Psoas muscle (tissue), 8 donors: ENCODE data around the gene CDH8. TPM values are rescaled to one million over a fixed set of nuclear protein-coding genes. Genes with fewer than 3 reads are reported as not detected.

Experiments used
- ATAC-seq, 4 donors: fragments of 200-7000 bp; cut with Tn5 transposase; one replicate each; pipeline ENCODE4 v1.9.1; 2020; ENCODE audit warnings: moderate library complexity in 3 of 4, mild to moderate bottlenecking in 2 of 4
- DNase-seq, 2 donors: peaks; one replicate each; pipeline ENCODE4 v3.0.0-alpha.2; 2020
- H3K27ac ChIP-seq: fragments of 200-600 bp; one replicate; pipeline ENCODE4 v1.8.0; 2022
- H3K27me3 ChIP-seq, 3 donors: fragments of 200-600 bp in 1 of 3; one replicate each; pipeline versions ENCODE4 v1.6.1 to v1.8.0; 2013 to 2022; ENCODE audit warnings: low read length in 2 of 3, mild to moderate bottlenecking in 2 of 3, moderate library complexity in 1 of 3; ENCODE audit not compliant: insufficient read depth in 3 of 3
- H3K36me3 ChIP-seq, 2 donors: fragments of 200-600 bp in 1 of 2; one replicate each; pipeline versions ENCODE4 v1.6.1 to v1.8.0; 2013 to 2022; ENCODE audit warnings: low read depth in 1 of 2, mild to moderate bottlenecking in 1 of 2, moderate library complexity in 1 of 2; ENCODE audit not compliant: insufficient read depth in 1 of 2
- H3K4me1 ChIP-seq: fragments of 200-600 bp; one replicate; pipeline ENCODE4 v1.8.0; 2022
- H3K4me3 ChIP-seq: fragments of 200-600 bp; one replicate; pipeline ENCODE4 v1.8.0; 2022; ENCODE audit warnings: mild to moderate bottlenecking
- H3K9me3 ChIP-seq: fragments of 200-600 bp; one replicate; pipeline ENCODE4 v1.8.0; 2022
- WGBS, 3 donors: extraction: QIAGEN DNeasy Blood & Tissue Kit; methylation state at CpG; one replicate each; pipeline versions ENCODE4 v1.1.6 to v1.1.7; 2013; 5-methylcytosine and 5-hydroxymethylcytosine counted together
- intact Hi-C, 2 donors: fragments of 100-400 bp; cut with DNase I; formaldehyde crosslinking; loops; one replicate each; pipeline versions ENCODE4 v1.11.0 to v1.14.2; 2022
- polyA plus RNA-seq, 3 donors: library from polyadenylated mRNA; stranded (reverse); fragments of 200-250 nt; gene quantifications; one replicate each; pipeline ENCODE4 v1.2.3, GENCODE V29; 2013
- total RNA-seq, 4 donors: library from RNA; stranded (reverse); fragmentation: NEBNext Ultra II Directional in 2 of 4; extraction: Animal tissue kit (Norgen Biotek cat#: 25700) in 2 of 4; gene quantifications; one replicate each; pipeline versions ENCODE4 v1.2.1 to v1.2.4, GENCODE V29; 2021 to 2023
- TF ChIP-seq, protein P1 (sequence below): fragments of 200-600 bp; IDR thresholded peaks from one replicate; pipeline ENCODE4 v1.8.0; 2022; ENCODE audit warnings: antibody characterized with exemption
- donor health status: healthy with polysubstance abuse.
- donor health status: DM: no; HTN: no; CAD: no; lungs with moderate emphysema.
- donor health status: Bipolar disorder and iron deficiency.
- donor health status: healthy.
- donor health status: DM: yes; HTN: yes; CAD: no.
- donor health status: DM: no; HTN: no; CAD: no.
- donor health status: DM: no; HTN: no; CAD: no.
- donor health status: DM: yes; HTN: yes; CAD: no.

Gene CDH8
- total and polyA plus RNA-seq, 7 donors = 0.13 to 1.2 (median 0.58) TPM

DNA sequence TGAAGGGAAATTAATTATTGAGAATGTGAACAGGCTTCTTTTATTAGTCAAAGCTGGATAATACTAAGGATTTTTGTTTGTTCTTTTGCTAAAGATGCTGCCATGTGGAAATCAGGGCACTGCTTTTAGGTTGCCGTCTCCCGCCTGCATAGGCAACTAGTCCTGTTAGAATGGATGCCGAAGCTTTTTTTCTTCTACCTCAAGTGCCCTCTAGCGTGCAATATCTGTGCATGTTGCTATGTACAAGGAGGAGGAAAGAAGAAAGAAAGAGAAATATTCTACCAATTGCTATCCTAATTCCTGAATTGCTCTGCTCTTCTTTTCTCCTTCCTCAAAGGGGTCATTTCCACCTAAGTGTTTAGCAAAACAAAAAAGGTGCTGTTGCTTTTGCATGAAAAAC lies 5.2 kb upstream of the CDH8 start:
- ATAC-seq (no peak), DNase-seq (no peak)
- no peaks in the 10 kb centered on the region for H3K4me1 ChIP-seq
- WGBS, 3 donors = 3 to 4% (median 3%) methylated on average over 4 of the region's 4 CpGs
- H3K27ac ChIP-seq = no peak overlapping the region
- peaks cover 0 to 3% (median 0%) of the 10 kb centered on the region in 3 donors for H3K27me3 ChIP-seq
- TF ChIP-seq, protein P1, sequence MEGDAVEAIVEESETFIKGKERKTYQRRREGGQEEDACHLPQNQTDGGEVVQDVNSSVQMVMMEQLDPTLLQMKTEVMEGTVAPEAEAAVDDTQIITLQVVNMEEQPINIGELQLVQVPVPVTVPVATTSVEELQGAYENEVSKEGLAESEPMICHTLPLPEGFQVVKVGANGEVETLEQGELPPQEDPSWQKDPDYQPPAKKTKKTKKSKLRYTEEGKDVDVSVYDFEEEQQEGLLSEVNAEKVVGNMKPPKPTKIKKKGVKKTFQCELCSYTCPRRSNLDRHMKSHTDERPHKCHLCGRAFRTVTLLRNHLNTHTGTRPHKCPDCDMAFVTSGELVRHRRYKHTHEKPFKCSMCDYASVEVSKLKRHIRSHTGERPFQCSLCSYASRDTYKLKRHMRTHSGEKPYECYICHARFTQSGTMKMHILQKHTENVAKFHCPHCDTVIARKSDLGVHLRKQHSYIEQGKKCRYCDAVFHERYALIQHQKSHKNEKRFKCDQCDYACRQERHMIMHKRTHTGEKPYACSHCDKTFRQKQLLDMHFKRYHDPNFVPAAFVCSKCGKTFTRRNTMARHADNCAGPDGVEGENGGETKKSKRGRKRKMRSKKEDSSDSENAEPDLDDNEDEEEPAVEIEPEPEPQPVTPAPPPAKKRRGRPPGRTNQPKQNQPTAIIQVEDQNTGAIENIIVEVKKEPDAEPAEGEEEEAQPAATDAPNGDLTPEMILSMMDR = no peak
- H3K9me3 ChIP-seq = no peaks in the 10 kb centered on the region
- H3K4me3 ChIP-seq = no peak overlapping the region
- no peaks in the 10 kb centered on the region for H3K36me3 ChIP-seq
- intact Hi-C loops = no loop called here

DNA sequence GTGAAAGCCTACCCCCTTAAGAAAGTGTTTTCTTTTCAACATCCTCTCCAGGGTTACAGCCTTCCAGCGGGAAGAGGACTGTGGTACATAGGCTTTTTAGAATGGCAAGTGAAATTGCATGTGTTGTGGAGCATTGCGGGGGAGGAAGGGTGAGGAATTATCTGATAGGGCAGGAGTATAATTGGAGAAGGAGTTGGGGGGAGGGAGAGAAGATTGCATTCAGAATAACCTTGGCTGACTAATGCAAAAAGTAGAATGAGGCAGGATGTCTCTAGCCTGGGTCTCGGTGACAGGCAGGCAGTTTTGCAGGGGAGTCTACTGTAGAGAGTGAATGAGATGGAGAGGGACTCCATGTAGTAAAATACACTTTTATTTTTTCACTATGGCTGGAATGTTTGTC lies 2.4 kb upstream of the CDH8 start:
- WGBS, 3 donors = 29 to 45% (median 37%) methylated on average over 3 of the region's 3 CpGs
- intact Hi-C loops = no loop called here
- peaks cover 0 to 25% (median 3%) of the 10 kb centered on the region in 3 donors for H3K27me3 ChIP-seq

DNA sequence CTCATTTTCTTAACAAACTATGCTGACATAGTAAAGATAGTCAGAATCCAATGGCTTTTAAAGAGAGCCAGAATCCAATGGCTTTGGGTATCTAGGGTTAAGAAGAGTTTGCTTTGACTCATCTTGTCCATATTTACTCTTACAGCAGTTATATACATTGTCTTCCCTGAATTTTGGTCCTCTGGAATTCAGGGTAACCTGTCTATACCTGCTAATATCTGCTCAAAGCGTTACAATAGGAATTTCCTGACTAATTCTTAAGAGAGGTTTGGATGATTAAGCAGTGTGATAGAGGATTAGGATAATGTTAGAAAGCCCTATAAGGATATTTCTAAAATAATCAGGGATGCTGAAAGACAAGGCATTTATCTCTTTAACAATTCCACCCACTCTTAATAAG lies 2.0 kb upstream of the CDH8 start:
- Histone ChIP-seq H3K4me1 (no peaks in the 10 kb centered on the region), H3K9me3 (no peaks in the 10 kb centered on the region), H3K27ac (no peak overlapping the region), H3K27me3 (peaks cover 0 to 25% (median 3%) of the 10 kb centered on the region in 3 donors), H3K4me3 (no peak overlapping the region), H3K36me3 (no peaks in the 10 kb centered on the region)
- ATAC-seq = no peak
- no peak for DNase-seq
- TF ChIP-seq, protein P1 = no peak
- intact Hi-C loops = no loop called here
- WGBS, 3 donors = 54 to 67% (median 59%) methylated on average over 1 of the region's 1 CpG

More for the DNA sequence above, 2.4 kb upstream of the CDH8 start:
- TF ChIP-seq, protein P1 = no peak
- Histone ChIP-seq H3K27ac (no peak overlapping the region), H3K36me3 (no peaks in the 10 kb centered on the region), H3K4me3 (no peak overlapping the region), H3K4me1 (no peaks in the 10 kb centered on the region), H3K9me3 (no peaks in the 10 kb centered on the region)
- DNase-seq = no peak
- ATAC-seq = no peak

DNA sequence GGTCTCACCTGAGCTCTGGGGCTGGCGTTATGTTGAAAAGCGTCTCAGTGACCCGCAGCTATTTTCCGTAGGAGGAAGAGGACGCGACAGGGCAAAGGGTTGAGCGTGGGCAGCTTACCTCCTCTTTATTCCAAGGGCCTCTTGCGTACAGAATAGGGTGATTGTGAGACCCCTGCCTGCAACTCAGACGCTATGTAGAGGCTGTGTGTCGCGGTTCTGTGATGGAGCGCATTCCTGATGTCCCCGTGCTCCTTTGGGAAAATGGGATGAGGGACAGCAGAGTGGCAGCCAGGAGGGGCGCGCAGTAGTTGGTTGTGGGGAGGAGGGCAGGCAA lies 531 bp upstream of the CDH8 start:
- no peak for DNase-seq
- WGBS, 3 donors = 4 to 9% (median 7%) methylated on average over 15 of the region's 15 CpGs
- peaks cover 0 to 29% (median 3%) of the 10 kb centered on the region in 3 donors for H3K27me3 ChIP-seq
- no peaks in the 10 kb centered on the region for H3K9me3 ChIP-seq
- H3K36me3 ChIP-seq = no peaks in the 10 kb centered on the region
- H3K27ac ChIP-seq = no peak overlapping the region
- TF ChIP-seq, protein P1 = no peak
- intact Hi-C loops = no loop called here
- H3K4me1 ChIP-seq = no peaks in the 10 kb centered on the region
- no peak for ATAC-seq
- no peak overlapping the region for H3K4me3 ChIP-seq
